ENCODE data around the gene CHIA. TPM values are rescaled to one million over a fixed set of nuclear protein-coding genes. Genes with fewer than 3 reads are reported as not detected.

The CHIA gene
- total and polyA plus RNA-seq, 2 of the 4 experiments (the other 2 are of a cell fraction), result not detected

DNA sequence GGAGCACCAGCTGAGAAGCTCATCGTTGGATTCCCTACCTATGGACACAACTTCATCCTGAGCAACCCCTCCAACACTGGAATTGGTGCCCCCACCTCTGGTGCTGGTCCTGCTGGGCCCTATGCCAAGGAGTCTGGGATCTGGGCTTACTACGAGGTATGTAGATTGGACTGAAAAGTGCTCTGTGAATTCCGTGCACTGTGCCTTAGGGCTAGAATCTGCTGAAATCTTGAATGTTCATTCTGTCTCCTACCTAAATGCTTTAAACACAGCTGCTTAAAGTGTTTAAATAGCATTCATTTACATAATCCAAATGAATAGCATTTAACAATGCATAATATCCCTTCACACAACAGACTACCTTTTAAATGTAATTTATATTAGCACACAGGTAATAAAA, 27.9 kb downstream of the CHIA start:
- H3K14ac ChIP-seq (replicated peaks; ENCODE audit: low read depth, low read length), result no peak overlapping the region
- H2BK15ac ChIP-seq (ENCODE audit: low read depth, low read length), result no peak overlapping the region
- no peaks in the 10 kb centered on the region for H3K4me1 ChIP-seq (ENCODE audit: control insufficient read depth, insufficient read depth, low read length)
- in situ Hi-C loops (cut with MboI; ENCODE audit: low sequenced_read_pairs) (no loop called here), intact Hi-C loops (cut with micrococcal nuclease) (no loop called here), dilution Hi-C loops (cut with HindIII; ENCODE audit: low sequenced_read_pairs, unreplicated experiment) (no loop called here)
- H3K79me1 ChIP-seq (ENCODE audit: low read depth in 1 of 2, low read length in 2 of 2), result no peaks in the 10 kb centered on the region
- no peaks in the 10 kb centered on the region for H4K20me1 ChIP-seq (ENCODE audit: insufficient read depth, low read length)
- no peaks in the 10 kb centered on the region for H3K9me1 ChIP-seq (ENCODE audit: insufficient read depth, low read length)
- no peak overlapping the region for H2BK20ac ChIP-seq (ENCODE audit: low read depth, low read length)
- no peak overlapping the region for H2BK5ac ChIP-seq (ENCODE audit: low read depth, low read length, poor library complexity, severe bottlenecking)
- no peaks in the 10 kb centered on the region for H3K36me3 ChIP-seq (ENCODE audit: control insufficient read depth, insufficient read depth, low read length)
- H4K8ac ChIP-seq (ENCODE audit: low read depth in 2 of 2, low read length in 2 of 2), result no peak overlapping the region
- TF ChIP-seq FOS (IDR thresholded peaks at IDR 0.05; ENCODE audit: low read depth, low read length) (no peak), POLR2A (IDR thresholded peaks at IDR 0.05; ENCODE audit: low read depth, low read length) (no peak), CEBPB (IDR thresholded peaks at IDR 0.05; ENCODE audit: low read depth, low read length) (no peak), RAD21 (IDR thresholded peaks at IDR 0.05; ENCODE audit: low read length) (no peak), MAZ (IDR thresholded peaks at IDR 0.05; ENCODE audit: borderline replicate concordance, low read depth, low read length) (no peak), RFX5 (IDR thresholded peaks at IDR 0.05; ENCODE audit: low read depth, low read length) (no peak), NFE2L2 (IDR thresholded peaks at IDR 0.05; ENCODE audit: low read depth, low read length) (no peak)
- TF ChIP-seq, protein P1, sequence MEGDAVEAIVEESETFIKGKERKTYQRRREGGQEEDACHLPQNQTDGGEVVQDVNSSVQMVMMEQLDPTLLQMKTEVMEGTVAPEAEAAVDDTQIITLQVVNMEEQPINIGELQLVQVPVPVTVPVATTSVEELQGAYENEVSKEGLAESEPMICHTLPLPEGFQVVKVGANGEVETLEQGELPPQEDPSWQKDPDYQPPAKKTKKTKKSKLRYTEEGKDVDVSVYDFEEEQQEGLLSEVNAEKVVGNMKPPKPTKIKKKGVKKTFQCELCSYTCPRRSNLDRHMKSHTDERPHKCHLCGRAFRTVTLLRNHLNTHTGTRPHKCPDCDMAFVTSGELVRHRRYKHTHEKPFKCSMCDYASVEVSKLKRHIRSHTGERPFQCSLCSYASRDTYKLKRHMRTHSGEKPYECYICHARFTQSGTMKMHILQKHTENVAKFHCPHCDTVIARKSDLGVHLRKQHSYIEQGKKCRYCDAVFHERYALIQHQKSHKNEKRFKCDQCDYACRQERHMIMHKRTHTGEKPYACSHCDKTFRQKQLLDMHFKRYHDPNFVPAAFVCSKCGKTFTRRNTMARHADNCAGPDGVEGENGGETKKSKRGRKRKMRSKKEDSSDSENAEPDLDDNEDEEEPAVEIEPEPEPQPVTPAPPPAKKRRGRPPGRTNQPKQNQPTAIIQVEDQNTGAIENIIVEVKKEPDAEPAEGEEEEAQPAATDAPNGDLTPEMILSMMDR (conservative IDR thresholded peaks at IDR 0.05; ENCODE audit: low read depth, low read length), result no peak
- TF ChIP-seq, protein P2, sequence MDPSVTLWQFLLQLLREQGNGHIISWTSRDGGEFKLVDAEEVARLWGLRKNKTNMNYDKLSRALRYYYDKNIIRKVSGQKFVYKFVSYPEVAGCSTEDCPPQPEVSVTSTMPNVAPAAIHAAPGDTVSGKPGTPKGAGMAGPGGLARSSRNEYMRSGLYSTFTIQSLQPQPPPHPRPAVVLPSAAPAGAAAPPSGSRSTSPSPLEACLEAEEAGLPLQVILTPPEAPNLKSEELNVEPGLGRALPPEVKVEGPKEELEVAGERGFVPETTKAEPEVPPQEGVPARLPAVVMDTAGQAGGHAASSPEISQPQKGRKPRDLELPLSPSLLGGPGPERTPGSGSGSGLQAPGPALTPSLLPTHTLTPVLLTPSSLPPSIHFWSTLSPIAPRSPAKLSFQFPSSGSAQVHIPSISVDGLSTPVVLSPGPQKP (IDR thresholded peaks at IDR 0.05; ENCODE audit: borderline replicate concordance, low read depth, low read length), result no peak
- H3K9me3 ChIP-seq (ENCODE audit: control insufficient read depth, insufficient read depth, low read length), result no peaks in the 10 kb centered on the region
- ATAC-seq (ENCODE audit: low read depth) (no peak), DNase-seq (no peak)
- H3K4ac ChIP-seq (ENCODE audit: low read depth, low read length), result no peak overlapping the region
- ChIA-PET POLR2A (ENCODE audit: unreplicated experiment) (no interaction called here), CTCF (no interaction called here)
- H3K18ac ChIP-seq (ENCODE audit: low read depth, low read length), result no peak overlapping the region
- no peak overlapping the region for H3K23ac ChIP-seq (ENCODE audit: low read depth, low read length)
- no peak overlapping the region for H3K4me3 ChIP-seq (ENCODE audit: insufficient read depth, low read depth, low read length)
- WGBS, 2 experiments (ENCODE audit: extremely low coverage in 2 of 2, insufficient read length in 1 of 2), result no CpG with 5 or more reads among the region's 3 CpGs
- no peak overlapping the region for H2AK5ac ChIP-seq (ENCODE audit: low read depth, low read length)
- no peak overlapping the region for H3K4me2 ChIP-seq (ENCODE audit: low read depth, low read length)
- no TSS peak for BruUV-seq (replicated peaks)
- H3K27me3 ChIP-seq (ENCODE audit: control insufficient read depth, insufficient read depth, low read length), result peaks cover 3% of the 10 kb centered on the region
- no peak overlapping the region for H3K9ac ChIP-seq (ENCODE audit: low read depth, low read length)
- H4K5ac ChIP-seq (ENCODE audit: low read depth, low read length), result no peak overlapping the region
- H2AFZ ChIP-seq (replicated peaks; ENCODE audit: low read length, poor library complexity), result no peak overlapping the region
- no peak overlapping the region for H3K27ac ChIP-seq (ENCODE audit: insufficient read depth, low read length)
- H2BK120ac ChIP-seq (ENCODE audit: low read depth, low read length), result no peak overlapping the region
- no peak overlapping the region for H3K56ac ChIP-seq (ENCODE audit: extremely low read depth, insufficient read depth, low read length)
- no peak overlapping the region for H2AK9ac ChIP-seq (replicated peaks; ENCODE audit: low read depth, low read length, poor library complexity)
- H4K91ac ChIP-seq (ENCODE audit: insufficient read depth, low read depth, low read length), result no peak overlapping the region
